ENCODE measurements around the gene GRPEL2. TPM values are rescaled to one million over a fixed set of nuclear protein-coding genes. Genes with fewer than 3 reads are reported as not detected.

The GRPEL2 gene
- total RNA-seq, 4 donors from 2014 or later: 6.6 to 12.4 (median 10.2) TPM

DNA sequence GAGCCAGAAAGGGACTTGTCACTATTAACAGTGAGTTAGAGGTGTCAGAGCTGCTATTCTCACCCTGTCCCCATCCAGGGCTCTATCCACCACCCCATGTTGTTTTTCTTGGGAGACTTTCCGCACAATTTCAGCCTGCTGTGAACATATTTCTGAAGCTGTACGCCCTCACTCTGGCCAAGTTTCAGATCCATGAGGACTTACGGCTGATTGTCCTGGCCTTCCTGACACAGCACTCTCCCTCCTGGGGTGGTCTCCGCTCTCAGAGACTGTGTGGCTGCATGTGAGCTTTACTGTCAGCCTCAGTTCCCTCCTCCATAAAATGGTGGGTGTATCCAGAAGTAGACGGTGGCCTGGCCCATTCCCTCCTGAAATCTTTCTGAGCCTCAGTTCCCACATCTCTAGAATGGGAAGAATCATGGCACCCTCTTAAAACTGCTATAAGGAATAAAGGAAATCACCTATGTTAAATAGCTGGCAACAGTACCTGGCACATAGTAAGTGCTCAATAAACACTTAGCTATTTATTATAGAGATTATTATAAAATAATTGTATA, 34.6 kb downstream of the GRPEL2 start:
- no peak for DNase-seq (ENCODE audit: low spot score in 2 of 2)
- WGBS, 2 donors: 85 to 88% methylated on average over 5 of the region's 5 CpGs
- intact Hi-C loops (cut with DNase I; ENCODE audit: low total_unique reads): loop anchor here (5.0 to 10.0 kb wide), 3 partner anchors 52 to 237 kb away; no protein-coding TSS in a partner anchor
- no peak for TF ChIP-seq POLR2A (IDR thresholded peaks at IDR 0.05)
- no peak for TF ChIP-seq CTCF (IDR thresholded peaks at IDR 0.05)
- H3K4me3 ChIP-seq (ENCODE audit: low read depth, poor library complexity, severe bottlenecking): no peak overlapping the region

- 76 to 78% methylated on average over 12 to 15 of the region's 16 CpGs for WGBS, 2 donors
- TF ChIP-seq POLR2A (IDR thresholded peaks at IDR 0.05) (no peak), CTCF (IDR thresholded peaks at IDR 0.05) (no peak)
- intact Hi-C loops (cut with DNase I; ENCODE audit: low total_unique reads): loop anchor here (5.0 to 10.0 kb wide), 3 partner anchors 52 to 237 kb away; no protein-coding TSS in a partner anchor
- no peak for DNase-seq (ENCODE audit: low spot score in 2 of 2)
- H3K4me3 ChIP-seq (ENCODE audit: low read depth, poor library complexity, severe bottlenecking): no peak overlapping the region
Observed at GRCh38 chr5:149380466-149381121, 35.3 kb downstream of the GRPEL2 start.

GRCh38 chr5:149381261-149381985, 36.1 kb downstream of the GRPEL2 start:
- WGBS, 2 donors: 49 to 58% methylated on average over 8 of the region's 8 CpGs
- no peak for DNase-seq (ENCODE audit: low spot score in 2 of 2)
- TF ChIP-seq CTCF (IDR thresholded peaks at IDR 0.05): no peak
- no peak for TF ChIP-seq POLR2A (IDR thresholded peaks at IDR 0.05)
- intact Hi-C loops (cut with DNase I; ENCODE audit: low total_unique reads): loop anchor here (5.0 to 10.0 kb wide), 3 partner anchors 51 to 236 kb away; no protein-coding TSS in a partner anchor
- no peak overlapping the region for H3K4me3 ChIP-seq (ENCODE audit: low read depth, poor library complexity, severe bottlenecking)

DNA sequence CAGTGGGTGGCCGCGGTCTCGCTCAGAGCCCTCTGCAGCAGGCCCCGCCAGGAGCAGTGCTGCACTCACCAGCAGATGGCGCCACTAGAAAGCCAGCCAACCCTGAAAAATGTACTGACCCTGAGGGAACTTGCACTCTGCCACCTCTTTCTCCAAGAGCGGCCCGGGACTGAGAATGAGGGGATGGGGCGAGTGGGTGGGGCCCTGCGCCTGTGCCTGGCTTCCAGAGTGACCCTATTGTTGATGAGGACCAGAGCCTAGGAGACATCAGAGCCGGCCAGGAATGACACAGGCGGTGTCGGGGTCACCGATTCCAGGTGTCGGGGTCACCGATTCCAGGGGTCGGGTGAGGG, 36.7 kb downstream of the GRPEL2 start:
- DNase-seq (ENCODE audit: low spot score in 2 of 2): peak; percentile 68 to 95
- TF ChIP-seq CTCF (IDR thresholded peaks at IDR 0.05) (peak in 1 of 3 donors; percentile 68), POLR2A (IDR thresholded peaks at IDR 0.05) (no peak)
- WGBS, 2 donors: 26% methylated on average over 16 of the region's 16 CpGs
- no peak overlapping the region for H3K4me3 ChIP-seq (ENCODE audit: low read depth, poor library complexity, severe bottlenecking)
- intact Hi-C loops (cut with DNase I; ENCODE audit: low total_unique reads): loop anchor here (5.0 to 10.0 kb wide), 3 partner anchors 50 to 235 kb away; no protein-coding TSS in a partner anchor

GRCh38 chr5:149382517-149383220, 37.4 kb downstream of the GRPEL2 start:
- no peak for DNase-seq (ENCODE audit: low spot score in 2 of 2)
- intact Hi-C loops (cut with DNase I; ENCODE audit: low total_unique reads): loop anchor here (5.0 to 10.0 kb wide), 3 partner anchors 50 to 235 kb away; no protein-coding TSS in a partner anchor
- TF ChIP-seq CTCF (IDR thresholded peaks at IDR 0.05) (no peak), POLR2A (IDR thresholded peaks at IDR 0.05) (no peak)
- H3K4me3 ChIP-seq (ENCODE audit: low read depth, poor library complexity, severe bottlenecking): no peak overlapping the region
- 73 to 80% methylated on average over 12 of the region's 12 CpGs for WGBS, 2 donors
